ENCODE measurements around the gene NELL1. TPM values are rescaled to one million over a fixed set of nuclear protein-coding genes. Genes with fewer than 3 reads are reported as not detected.
"Not testable (repeated sequence)": the region's sequence is repeated elsewhere in the genome, so short reads cannot be mapped to it uniquely, and the experiment has no call there.

The NELL1 gene
- total and polyA plus RNA-seq, 5 donors from 2014 or later, result not detected

- Mint-ChIP-seq H3K36me3 (no peaks in the 10 kb centered on the region), H3K4me3 (no peak overlapping the region), H3K9me3 (peaks cover 4 to 24% (median 7%) of the 10 kb centered on the region in 7 donors), H3K27me3 (no peaks in the 10 kb centered on the region), H3K4me1 (no peaks in the 10 kb centered on the region), H3K27ac (no peak overlapping the region)
- DNase-seq (no peak), ATAC-seq (ENCODE audit: low read depth in 2 of 2) (no peak)
- Histone ChIP-seq H3K36me3 (ENCODE audit: control insufficient read depth, insufficient read depth, low read length) (no peaks in the 10 kb centered on the region), H3K27me3 (ENCODE audit: control insufficient read depth, insufficient read depth, low read length) (no peaks in the 10 kb centered on the region), H3K9me3 (ENCODE audit: control insufficient read depth in 2 of 2, low read length in 2 of 2) (no peaks in the 10 kb centered on the region), H3K27ac (ENCODE audit: insufficient read depth, low read length, poor library complexity, severe bottlenecking) (no peak overlapping the region), H3K4me3 (ENCODE audit: low read depth, low read length) (no peak overlapping the region), H3K4me1 (ENCODE audit: control insufficient read depth, insufficient read depth, low read length, poor library complexity, severe bottlenecking) (no peaks in the 10 kb centered on the region)
These were observed 468.4 kb downstream of the NELL1 start for GRCh38 chr11:21137803-21138202.

DNA sequence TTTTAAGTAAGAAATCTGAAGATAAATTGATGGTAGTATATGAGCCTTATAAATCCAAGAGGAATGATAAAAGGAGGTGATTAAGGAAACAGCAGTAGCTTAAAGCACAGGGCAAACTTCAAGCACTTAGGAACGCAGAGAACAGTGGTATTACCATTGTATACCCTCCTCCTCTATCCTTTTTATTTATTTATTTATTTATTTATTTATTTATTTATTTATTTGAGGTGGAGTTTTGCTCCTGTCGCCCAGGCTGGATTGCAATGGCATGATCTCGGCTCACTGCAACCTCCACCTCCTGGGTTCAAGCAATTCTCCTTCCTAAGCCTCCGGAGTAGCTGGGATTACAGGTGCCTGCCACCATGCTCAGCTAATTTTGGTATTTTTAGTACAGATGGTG is 472.2 kb downstream of the NELL1 start:
- not testable (repeated sequence) for H3K27me3 ChIP-seq (ENCODE audit: control insufficient read depth, insufficient read depth, low read length); H3K4me3 ChIP-seq (ENCODE audit: low read depth, low read length); H3K36me3 Mint-ChIP-seq; H3K27me3 Mint-ChIP-seq; H3K27ac ChIP-seq (ENCODE audit: insufficient read depth, low read length, poor library complexity, severe bottlenecking); DNase-seq; H3K4me1 ChIP-seq (ENCODE audit: control insufficient read depth, insufficient read depth, low read length, poor library complexity, severe bottlenecking); H3K9me3 ChIP-seq (ENCODE audit: control insufficient read depth in 2 of 2, low read length in 2 of 2); H3K36me3 ChIP-seq (ENCODE audit: control insufficient read depth, insufficient read depth, low read length); H3K4me1 Mint-ChIP-seq; H3K4me3 Mint-ChIP-seq; ATAC-seq (ENCODE audit: low read depth in 2 of 2); H3K27ac Mint-ChIP-seq
- peaks cover 0 to 26% (median 11%) of the 10 kb centered on the region in 7 donors for H3K9me3 Mint-ChIP-seq

- no peak overlapping the region for H3K27ac ChIP-seq (ENCODE audit: insufficient read depth, low read length, poor library complexity, severe bottlenecking)
- ATAC-seq (ENCODE audit: low read depth in 2 of 2) (no peak), DNase-seq (no peak)
- no peak overlapping the region for H3K4me3 ChIP-seq (ENCODE audit: low read depth, low read length)
- Mint-ChIP-seq H3K9me3 (peaks cover 0 to 24% (median 11%) of the 10 kb centered on the region in 7 donors), H3K36me3 (no peaks in the 10 kb centered on the region), H3K27me3 (no peaks in the 10 kb centered on the region), H3K4me1 (no peaks in the 10 kb centered on the region), H3K27ac (no peak overlapping the region), H3K4me3 (no peak overlapping the region)
- no peaks in the 10 kb centered on the region for H3K36me3 ChIP-seq (ENCODE audit: control insufficient read depth, insufficient read depth, low read length)
- H3K4me1 ChIP-seq (ENCODE audit: control insufficient read depth, insufficient read depth, low read length, poor library complexity, severe bottlenecking), result no peaks in the 10 kb centered on the region
- H3K27me3 ChIP-seq (ENCODE audit: control insufficient read depth, insufficient read depth, low read length), result no peaks in the 10 kb centered on the region
- H3K9me3 ChIP-seq (ENCODE audit: control insufficient read depth in 2 of 2, low read length in 2 of 2), result no peaks in the 10 kb centered on the region
These were observed 472.6 kb downstream of the NELL1 start for GRCh38 chr11:21142007-21142406.

DNA sequence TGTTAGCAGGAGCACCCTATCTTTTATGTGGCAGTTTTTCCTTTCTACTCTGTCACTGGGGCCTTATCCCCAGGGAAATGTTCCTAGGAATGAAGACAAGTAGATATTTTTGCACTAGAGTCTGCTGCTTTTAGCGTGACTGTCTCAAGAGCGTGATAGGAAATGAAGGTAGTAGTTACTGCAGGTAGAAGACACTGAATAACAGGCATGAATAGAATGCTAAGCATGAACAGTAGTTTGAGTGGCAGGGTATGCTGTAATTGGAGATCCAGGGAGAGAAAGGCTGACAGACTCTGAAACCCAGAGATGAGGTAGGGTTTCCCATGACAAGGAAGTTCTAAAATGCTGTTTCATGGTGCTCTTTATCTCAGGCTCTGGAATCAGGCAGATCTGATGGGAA is 475.1 kb downstream of the NELL1 start:
- DNase-seq (no peak), ATAC-seq (ENCODE audit: low read depth in 2 of 2) (no peak)
- Histone ChIP-seq H3K27me3 (ENCODE audit: control insufficient read depth, insufficient read depth, low read length) (no peaks in the 10 kb centered on the region), H3K4me1 (ENCODE audit: control insufficient read depth, insufficient read depth, low read length, poor library complexity, severe bottlenecking) (no peaks in the 10 kb centered on the region), H3K27ac (ENCODE audit: insufficient read depth, low read length, poor library complexity, severe bottlenecking) (no peak overlapping the region), H3K4me3 (ENCODE audit: low read depth, low read length) (no peak overlapping the region), H3K9me3 (ENCODE audit: control insufficient read depth in 2 of 2, low read length in 2 of 2) (no peaks in the 10 kb centered on the region), H3K36me3 (ENCODE audit: control insufficient read depth, insufficient read depth, low read length) (no peaks in the 10 kb centered on the region)
- no peak overlapping the region for H3K27ac Mint-ChIP-seq
- H3K36me3 Mint-ChIP-seq, result no peaks in the 10 kb centered on the region
- H3K9me3 Mint-ChIP-seq, result peaks cover 0 to 21% (median 5%) of the 10 kb centered on the region in 7 donors
- H3K4me3 Mint-ChIP-seq, result no peak overlapping the region
- no peaks in the 10 kb centered on the region for H3K27me3 Mint-ChIP-seq
- no peaks in the 10 kb centered on the region for H3K4me1 Mint-ChIP-seq

DNA sequence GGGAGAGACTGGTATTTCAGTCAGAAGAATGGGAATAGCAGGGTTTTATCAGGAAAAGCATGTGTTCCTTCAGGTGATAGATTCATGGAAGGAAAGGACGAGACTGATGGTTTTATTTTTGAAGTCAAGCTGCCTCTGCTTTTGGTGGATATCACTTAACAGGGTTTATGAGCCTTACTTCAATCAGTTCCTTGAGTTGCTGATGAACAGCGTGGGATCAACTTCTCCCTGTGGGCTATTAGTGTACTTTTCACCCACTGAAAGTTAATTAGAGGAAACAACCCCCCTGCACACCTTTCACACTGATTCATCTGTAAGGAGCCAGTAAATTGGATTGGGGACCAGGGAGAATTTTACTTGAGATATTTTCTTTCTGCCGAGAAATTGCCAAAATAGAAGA is 479.0 kb downstream of the NELL1 start:
- H3K36me3 ChIP-seq (ENCODE audit: control insufficient read depth, insufficient read depth, low read length), result no peaks in the 10 kb centered on the region
- no peak overlapping the region for H3K4me3 ChIP-seq (ENCODE audit: low read depth, low read length)
- ATAC-seq (ENCODE audit: low read depth in 2 of 2) (no peak), DNase-seq (no peak)
- Mint-ChIP-seq H3K9me3 (peaks cover 2 to 27% (median 9%) of the 10 kb centered on the region in 7 donors), H3K4me3 (no peak overlapping the region), H3K27me3 (no peaks in the 10 kb centered on the region), H3K4me1 (no peaks in the 10 kb centered on the region), H3K36me3 (no peaks in the 10 kb centered on the region), H3K27ac (no peak overlapping the region)
- H3K9me3 ChIP-seq (ENCODE audit: control insufficient read depth in 2 of 2, low read length in 2 of 2), result no peaks in the 10 kb centered on the region
- H3K27ac ChIP-seq (ENCODE audit: insufficient read depth, low read length, poor library complexity, severe bottlenecking), result no peak overlapping the region
- no peaks in the 10 kb centered on the region for H3K4me1 ChIP-seq (ENCODE audit: control insufficient read depth, insufficient read depth, low read length, poor library complexity, severe bottlenecking)
- no peaks in the 10 kb centered on the region for H3K27me3 ChIP-seq (ENCODE audit: control insufficient read depth, insufficient read depth, low read length)

GRCh38 chr11:21160140-21160539 is 490.8 kb downstream of the NELL1 start:
- no peak for ATAC-seq (ENCODE audit: low read depth in 2 of 2)
- no peak for DNase-seq
- Histone ChIP-seq H3K9me3 (ENCODE audit: control insufficient read depth in 2 of 2, low read length in 2 of 2) (no peaks in the 10 kb centered on the region), H3K4me3 (ENCODE audit: low read depth, low read length) (no peak overlapping the region), H3K27ac (ENCODE audit: insufficient read depth, low read length, poor library complexity, severe bottlenecking) (no peak overlapping the region), H3K27me3 (ENCODE audit: control insufficient read depth, insufficient read depth, low read length) (no peaks in the 10 kb centered on the region), H3K4me1 (ENCODE audit: control insufficient read depth, insufficient read depth, low read length, poor library complexity, severe bottlenecking) (no peaks in the 10 kb centered on the region), H3K36me3 (ENCODE audit: control insufficient read depth, insufficient read depth, low read length) (no peaks in the 10 kb centered on the region)
- no peak overlapping the region for H3K4me3 Mint-ChIP-seq
- H3K9me3 Mint-ChIP-seq, result peaks cover 0 to 13% (median 4%) of the 10 kb centered on the region in 7 donors
- H3K4me1 Mint-ChIP-seq, result no peaks in the 10 kb centered on the region
- no peaks in the 10 kb centered on the region for H3K36me3 Mint-ChIP-seq
- H3K27ac Mint-ChIP-seq, result no peak overlapping the region
- no peaks in the 10 kb centered on the region for H3K27me3 Mint-ChIP-seq

DNA sequence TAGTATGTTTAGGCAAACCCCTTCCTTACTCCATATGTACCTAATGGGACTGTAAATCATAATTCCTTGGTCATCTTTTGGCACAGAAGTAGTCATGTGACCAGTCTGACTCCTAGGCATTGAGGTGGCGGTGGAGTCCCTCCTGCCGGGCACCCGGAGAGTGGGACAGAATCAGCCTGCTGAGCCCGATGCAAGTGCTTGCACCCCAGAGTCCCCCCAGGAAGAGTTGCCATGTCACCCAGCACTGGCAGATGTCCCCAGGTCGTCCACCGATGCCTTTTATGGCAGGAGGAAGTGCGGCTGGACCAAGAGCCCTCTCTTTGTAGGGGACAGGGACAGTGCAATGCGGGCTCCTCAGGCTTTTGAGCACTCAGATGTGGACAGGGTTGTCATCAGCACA is 500.3 kb downstream of the NELL1 start:
- H3K27ac Mint-ChIP-seq, result no peak overlapping the region
- H3K4me3 Mint-ChIP-seq, result no peak overlapping the region
- DNase-seq, result no peak
- no peaks in the 10 kb centered on the region for H3K36me3 Mint-ChIP-seq
- Histone ChIP-seq H3K4me1 (ENCODE audit: control insufficient read depth, insufficient read depth, low read length, poor library complexity, severe bottlenecking) (no peaks in the 10 kb centered on the region), H3K27me3 (ENCODE audit: control insufficient read depth, insufficient read depth, low read length) (no peaks in the 10 kb centered on the region), H3K9me3 (ENCODE audit: control insufficient read depth in 2 of 2, low read length in 2 of 2) (no peaks in the 10 kb centered on the region), H3K27ac (ENCODE audit: insufficient read depth, low read length, poor library complexity, severe bottlenecking) (no peak overlapping the region), H3K36me3 (ENCODE audit: control insufficient read depth, insufficient read depth, low read length) (no peaks in the 10 kb centered on the region), H3K4me3 (ENCODE audit: low read depth, low read length) (no peak overlapping the region)
- ATAC-seq (ENCODE audit: low read depth in 2 of 2), result no peak
- no peaks in the 10 kb centered on the region for H3K4me1 Mint-ChIP-seq
- H3K27me3 Mint-ChIP-seq, result no peaks in the 10 kb centered on the region
- H3K9me3 Mint-ChIP-seq, result peaks cover 0 to 10% (median 4%) of the 10 kb centered on the region in 7 donors

- no peaks in the 10 kb centered on the region for H3K36me3 Mint-ChIP-seq
These were observed 504.1 kb downstream of the NELL1 start for GRCh38 chr11:21173476-21173875.

More at GRCh38 chr11:21173476-21173875, 504.1 kb downstream of the NELL1 start:
- DNase-seq (no peak), ATAC-seq (ENCODE audit: low read depth in 2 of 2) (no peak)
- Mint-ChIP-seq H3K27me3 (no peaks in the 10 kb centered on the region), H3K4me1 (no peaks in the 10 kb centered on the region), H3K27ac (no peak overlapping the region), H3K9me3 (peaks cover 0 to 13% (median 2%) of the 10 kb centered on the region in 7 donors), H3K4me3 (no peak overlapping the region)
- Histone ChIP-seq H3K27me3 (ENCODE audit: control insufficient read depth, insufficient read depth, low read length) (no peaks in the 10 kb centered on the region), H3K4me1 (ENCODE audit: control insufficient read depth, insufficient read depth, low read length, poor library complexity, severe bottlenecking) (no peaks in the 10 kb centered on the region), H3K4me3 (ENCODE audit: low read depth, low read length) (no peak overlapping the region), H3K9me3 (ENCODE audit: control insufficient read depth in 2 of 2, low read length in 2 of 2) (no peaks in the 10 kb centered on the region), H3K27ac (ENCODE audit: insufficient read depth, low read length, poor library complexity, severe bottlenecking) (no peak overlapping the region), H3K36me3 (ENCODE audit: control insufficient read depth, insufficient read depth, low read length) (no peaks in the 10 kb centered on the region)
